HG02885 (cell line): ENCODE results near the gene TRPM3.

Experiments
- ATAC-seq: cut with Tn5 transposase; IDR thresholded peaks from one replicate; pipeline ENCODE4 v1.9.1; 2021; ENCODE audit warnings: mild to moderate bottlenecking; ENCODE audit not compliant: unreplicated experiment, poor library complexity

TRPM3 gene

GRCh38 chr9:70910598-70910997 is 210.8 kb downstream of the TRPM3 start:
- no peak for ATAC-seq

GRCh38 chr9:70902692-70903131 is 218.7 kb downstream of the TRPM3 start:
- ATAC-seq: no peak

GRCh38 chr9:70902171-70902570 is 219.2 kb downstream of the TRPM3 start:
- ATAC-seq: no peak

GRCh38 chr9:70901746-70902145 is 219.7 kb downstream of the TRPM3 start:
- ATAC-seq: no peak

GRCh38 chr9:70901013-70901412 is 220.4 kb downstream of the TRPM3 start:
- ATAC-seq: no peak

GRCh38 chr9:70893580-70894122 is 227.8 kb downstream of the TRPM3 start:
- no peak for ATAC-seq

GRCh38 chr9:70888471-70888870 is 232.9 kb downstream of the TRPM3 start:
- ATAC-seq: no peak

GRCh38 chr9:70887826-70888225 is 233.6 kb downstream of the TRPM3 start:
- no peak for ATAC-seq

- no peak for ATAC-seq
Observed at GRCh38 chr9:70883963-70884793, 237.2 kb downstream of the TRPM3 start.

GRCh38 chr9:70883056-70883455 is 238.4 kb downstream of the TRPM3 start:
- no peak for ATAC-seq

- no peak for ATAC-seq
Observed at GRCh38 chr9:70881333-70881732, 240.1 kb downstream of the TRPM3 start.

- ATAC-seq: no peak
Observed at GRCh38 chr9:70880535-70880934, 240.9 kb downstream of the TRPM3 start.

GRCh38 chr9:70878576-70878975 is 242.8 kb downstream of the TRPM3 start:
- no peak for ATAC-seq

GRCh38 chr9:70874451-70874850 is 247.0 kb downstream of the TRPM3 start:
- no peak for ATAC-seq

GRCh38 chr9:70873506-70873905 is 247.9 kb downstream of the TRPM3 start:
- no peak for ATAC-seq

GRCh38 chr9:70868661-70869652 is 252.5 kb downstream of the TRPM3 start:
- ATAC-seq: no peak

- no peak for ATAC-seq
Observed at GRCh38 chr9:70868041-70868440, 253.4 kb downstream of the TRPM3 start.

GRCh38 chr9:70865471-70865870 is 255.9 kb downstream of the TRPM3 start:
- no peak for ATAC-seq

- ATAC-seq: no peak
Observed at GRCh38 chr9:70861797-70862196, 259.6 kb downstream of the TRPM3 start.

- ATAC-seq: no peak
Observed at GRCh38 chr9:70861376-70861775, 260.0 kb downstream of the TRPM3 start.

- ATAC-seq: no peak
Observed at GRCh38 chr9:70859694-70860093, 261.7 kb downstream of the TRPM3 start.
